Skeletal muscle cell (primary cell): ENCODE results near the gene KLHL21.
"Not testable (repeated sequence)": the region's sequence is repeated elsewhere in the genome, so short reads cannot be mapped to it uniquely, and the experiment has no call there.

Experiments used
- DNase-seq: peaks from one replicate; pipeline ENCODE4 v3.0.0-alpha.2; 2010; ENCODE audit warnings: low read depth
- H3K4me3 ChIP-seq: 2 replicates; pipeline ENCODE4 v1.5.1; 2011; ENCODE audit warnings: low read depth, mild to moderate bottlenecking, control low read depth, low read length, moderate library complexity

The KLHL21 gene

GRCh38 chr1:6601049-6601922 lies 1.4 kb downstream of the KLHL21 start:
- peak overlapping the region; percentile 97 for H3K4me3 ChIP-seq
- peak; percentile 77 for DNase-seq

- DNase-seq = no peak
- peak overlapping the region; percentile 97 for H3K4me3 ChIP-seq
Observed at GRCh38 chr1:6600410-6601048, 2.1 kb downstream of the KLHL21 start.

DNA sequence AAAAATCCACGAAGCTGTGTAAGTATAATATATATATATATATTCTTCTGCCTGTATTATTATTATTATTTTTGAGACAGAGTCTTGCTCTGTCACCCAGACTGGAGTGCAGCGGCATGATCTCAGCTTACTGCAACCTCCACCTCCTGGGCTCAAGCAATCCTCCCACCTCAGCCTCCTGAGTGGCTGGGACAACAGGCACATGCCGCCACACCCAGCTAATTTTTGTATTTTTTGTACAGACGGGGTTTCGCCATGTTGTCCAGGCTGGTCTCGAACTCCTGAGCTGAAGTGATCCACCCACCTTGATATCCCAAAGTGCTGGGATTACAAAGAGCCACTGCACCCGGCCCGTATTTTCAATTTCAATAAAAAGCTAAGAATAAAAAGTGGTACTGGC lies 2.7 kb downstream of the KLHL21 start:
- H3K4me3 ChIP-seq = peak overlapping the region; percentile 97
- DNase-seq = not testable (repeated sequence)

- no peak for DNase-seq
- peak overlapping the region; percentile 97 for H3K4me3 ChIP-seq
Observed at GRCh38 chr1:6599141-6599975, 3.3 kb downstream of the KLHL21 start.

GRCh38 chr1:6597777-6598131 lies 4.9 kb downstream of the KLHL21 start:
- no peak overlapping the region for H3K4me3 ChIP-seq

DNA sequence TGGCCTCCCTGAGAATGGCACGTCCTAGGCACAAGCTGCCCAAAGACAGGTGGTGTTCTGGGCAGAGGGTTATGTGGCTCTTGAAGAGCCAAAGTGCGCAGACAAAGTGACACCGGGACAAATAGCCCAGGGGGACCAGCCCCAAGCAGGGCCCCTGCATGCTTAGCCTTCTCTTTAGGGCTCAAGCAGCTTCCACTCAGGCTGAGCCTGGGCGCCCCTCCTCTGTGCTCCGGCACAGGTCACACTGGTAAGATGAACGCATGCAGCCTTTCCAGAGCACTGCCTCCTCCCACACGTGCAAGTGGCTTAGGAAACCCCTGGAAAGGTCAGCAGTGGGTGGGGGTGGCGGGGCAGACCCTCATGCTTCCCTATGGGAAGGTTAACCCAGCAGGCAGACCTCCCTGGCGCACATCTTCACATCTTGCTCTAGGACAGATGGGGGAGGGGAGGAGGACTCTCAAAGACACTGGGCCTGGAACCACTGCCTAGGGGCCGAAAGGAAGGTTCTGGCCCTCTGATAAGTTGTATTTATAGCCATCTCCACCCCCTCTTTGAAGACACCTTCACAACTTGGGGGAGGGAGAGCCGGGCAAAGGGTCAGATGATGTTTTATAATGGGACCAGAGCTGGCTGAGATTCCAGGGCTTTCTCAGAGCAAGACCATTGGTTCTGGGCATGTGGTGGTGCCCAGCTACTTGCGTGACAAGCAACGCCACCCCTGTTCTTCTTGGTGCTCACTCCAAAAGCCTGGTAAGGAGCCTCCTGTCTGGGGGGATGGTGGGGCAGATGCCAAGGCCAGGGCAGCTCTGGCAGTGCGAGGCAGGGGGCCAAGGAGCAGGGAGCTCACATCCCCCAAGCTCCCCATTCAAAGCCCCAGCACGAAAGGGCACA lies 5.5 kb downstream of the KLHL21 start:
- no peak for DNase-seq
- H3K4me3 ChIP-seq = no peak overlapping the region

More at GRCh38 chr1:6597777-6598131, 4.9 kb downstream of the KLHL21 start:
- DNase-seq = no peak

DNA sequence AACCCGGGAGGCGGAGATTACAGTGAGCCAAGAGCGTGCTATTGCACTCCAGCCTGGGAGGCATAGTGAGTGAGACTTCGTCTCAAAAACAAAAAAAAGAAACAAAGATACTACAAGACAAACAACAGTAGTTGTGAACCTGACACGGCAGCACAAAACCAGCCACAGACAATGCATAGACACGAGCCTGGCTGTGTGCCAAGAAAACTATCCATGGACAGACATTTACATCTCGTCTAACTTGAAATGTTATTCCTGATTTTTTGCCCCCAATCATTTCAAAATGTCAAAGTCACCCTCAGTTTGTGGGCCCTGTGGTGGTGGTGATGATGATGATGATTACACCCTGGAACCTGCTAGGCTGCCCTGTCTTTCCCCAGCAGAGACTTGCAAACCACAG lies 6.3 kb downstream of the KLHL21 start:
- H3K4me3 ChIP-seq = no peak overlapping the region
- no peak for DNase-seq

DNA sequence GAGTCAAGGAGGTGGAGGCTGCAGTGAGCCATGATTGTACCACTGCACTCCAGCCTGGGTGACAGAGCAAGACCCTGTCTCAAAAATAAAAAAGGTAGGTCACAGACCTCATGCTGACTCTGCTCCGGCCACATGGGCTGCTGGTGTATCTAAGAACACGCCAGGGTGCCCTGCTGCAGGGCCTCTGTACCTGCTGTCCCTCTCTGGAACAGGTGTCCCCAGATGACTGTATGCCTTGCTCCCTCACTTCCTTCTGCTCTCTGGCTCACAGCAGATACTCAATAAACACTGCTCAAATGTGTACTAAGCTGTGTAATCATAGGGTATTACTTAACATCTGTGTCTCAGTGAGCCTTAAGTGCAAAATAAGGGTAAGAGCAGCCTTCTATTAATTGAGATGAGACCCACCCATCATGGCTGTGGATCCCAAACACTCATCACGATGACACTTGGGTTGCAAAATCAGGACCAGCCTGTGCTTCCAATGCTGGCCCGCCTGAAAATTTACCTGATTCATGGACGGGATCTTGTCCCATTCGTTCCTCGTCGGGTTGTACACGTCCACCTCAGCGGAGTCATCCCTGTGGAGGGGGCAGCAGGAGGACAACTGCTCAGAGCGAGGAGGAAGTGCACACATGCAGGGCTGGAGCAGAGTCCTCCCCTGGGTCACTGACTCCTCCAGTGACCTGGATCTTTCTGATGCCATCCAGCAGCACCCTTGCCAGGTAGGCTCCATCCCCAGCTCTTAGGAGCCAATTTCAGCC lies 7.5 kb downstream of the KLHL21 start:
- no peak overlapping the region for H3K4me3 ChIP-seq
- DNase-seq = no peak

- no peak overlapping the region for H3K4me3 ChIP-seq
- no peak for DNase-seq
Observed at GRCh38 chr1:6593810-6594209, 8.9 kb downstream of the KLHL21 start.

GRCh38 chr1:6592865-6593593 lies 9.6 kb downstream of the KLHL21 start:
- H3K4me3 ChIP-seq = no peak overlapping the region
- DNase-seq = no peak

- H3K4me3 ChIP-seq = no peak overlapping the region
- no peak for DNase-seq
Observed at GRCh38 chr1:6592441-6592840, 10.2 kb downstream of the KLHL21 start.

DNA sequence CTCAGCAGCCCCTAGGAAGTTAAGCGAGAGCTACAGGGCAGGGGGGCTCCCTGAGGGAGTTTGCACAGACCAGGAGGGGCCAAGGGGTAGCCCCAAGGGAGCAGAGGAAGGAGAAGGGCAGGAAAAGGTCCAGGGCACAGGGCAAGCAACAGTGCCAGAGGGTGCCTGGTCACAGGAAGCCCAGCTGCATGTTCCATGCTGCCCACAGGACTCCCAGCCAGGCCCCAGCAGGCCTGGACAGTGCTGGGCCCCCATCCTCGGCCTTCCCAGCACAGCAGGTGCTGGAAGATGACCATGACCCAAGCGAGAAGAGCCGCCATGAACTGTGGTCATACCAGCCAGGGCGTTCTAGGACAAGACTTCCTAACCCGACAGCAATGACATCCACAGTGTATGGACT lies 11.0 kb downstream of the KLHL21 start:
- no peak for DNase-seq
- no peak overlapping the region for H3K4me3 ChIP-seq

DNA sequence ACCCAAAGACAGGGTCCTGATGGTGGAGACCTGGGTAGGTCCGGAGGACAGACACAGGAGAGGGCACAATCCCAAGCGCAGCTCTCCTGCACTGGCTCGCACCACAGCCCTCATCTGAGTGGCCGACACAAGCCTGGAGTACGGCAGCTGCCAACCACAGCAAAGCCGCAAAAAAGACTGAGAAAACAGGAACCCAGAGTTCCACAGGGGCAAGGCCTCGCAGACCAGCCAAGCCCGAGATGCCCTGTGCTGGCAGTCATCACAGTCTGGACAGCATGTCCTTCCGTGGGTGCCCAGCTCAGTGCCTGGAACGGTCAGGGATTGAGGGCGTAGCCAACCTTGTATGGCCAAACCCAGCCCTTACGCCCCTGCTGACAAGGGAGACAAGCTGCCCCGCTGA lies 11.4 kb downstream of the KLHL21 start:
- H3K4me3 ChIP-seq = no peak overlapping the region
- DNase-seq = no peak

- no peak for DNase-seq
- H3K4me3 ChIP-seq = no peak overlapping the region
Observed at GRCh38 chr1:6590046-6590445, 12.6 kb downstream of the KLHL21 start.

DNA sequence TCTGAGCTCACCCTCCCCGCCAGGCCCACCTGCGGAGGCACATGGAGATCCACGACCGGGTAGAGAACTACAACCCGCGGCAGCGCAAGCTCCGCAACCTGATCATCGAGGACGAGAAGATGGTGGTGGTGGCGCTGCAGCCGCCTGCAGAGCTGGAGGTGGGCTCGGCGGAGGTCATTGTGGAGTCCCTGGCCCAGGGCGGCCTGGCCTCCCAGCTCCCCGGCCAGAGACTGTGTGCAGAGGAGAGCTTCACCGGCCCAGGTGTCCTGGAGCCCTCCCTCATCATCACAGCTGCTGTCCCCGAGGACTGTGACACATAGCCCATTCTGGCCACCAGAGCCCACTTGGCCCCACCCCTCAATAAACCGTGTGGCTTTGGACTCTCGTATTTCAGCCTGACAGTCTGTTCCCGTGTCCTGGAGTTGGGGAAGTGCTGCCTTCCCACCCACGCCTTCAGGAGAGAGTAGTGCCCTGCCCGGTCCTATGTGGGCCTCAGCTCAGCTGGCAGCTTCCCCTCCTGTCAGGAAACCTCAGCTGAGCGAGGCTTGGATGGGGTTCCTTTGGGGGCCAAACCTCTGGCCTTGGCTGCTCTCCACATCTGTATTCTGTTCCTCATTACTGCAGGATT lies 13.7 kb downstream of the KLHL21 start:
- no peak overlapping the region for H3K4me3 ChIP-seq
- no peak for DNase-seq

- no peak overlapping the region for H3K4me3 ChIP-seq
- DNase-seq = no peak
Observed at GRCh38 chr1:6588128-6588892, 14.4 kb downstream of the KLHL21 start.
